ENCODE measurements around the gene PCOLCE2. TPM values are rescaled to one million over a fixed set of nuclear protein-coding genes. Genes with fewer than 3 reads are reported as not detected.

The PCOLCE2 gene, protein sequence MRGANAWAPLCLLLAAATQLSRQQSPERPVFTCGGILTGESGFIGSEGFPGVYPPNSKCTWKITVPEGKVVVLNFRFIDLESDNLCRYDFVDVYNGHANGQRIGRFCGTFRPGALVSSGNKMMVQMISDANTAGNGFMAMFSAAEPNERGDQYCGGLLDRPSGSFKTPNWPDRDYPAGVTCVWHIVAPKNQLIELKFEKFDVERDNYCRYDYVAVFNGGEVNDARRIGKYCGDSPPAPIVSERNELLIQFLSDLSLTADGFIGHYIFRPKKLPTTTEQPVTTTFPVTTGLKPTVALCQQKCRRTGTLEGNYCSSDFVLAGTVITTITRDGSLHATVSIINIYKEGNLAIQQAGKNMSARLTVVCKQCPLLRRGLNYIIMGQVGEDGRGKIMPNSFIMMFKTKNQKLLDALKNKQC
- total RNA-seq: under 1 TPM; 0.52 to 0.53 TPM

DNA sequence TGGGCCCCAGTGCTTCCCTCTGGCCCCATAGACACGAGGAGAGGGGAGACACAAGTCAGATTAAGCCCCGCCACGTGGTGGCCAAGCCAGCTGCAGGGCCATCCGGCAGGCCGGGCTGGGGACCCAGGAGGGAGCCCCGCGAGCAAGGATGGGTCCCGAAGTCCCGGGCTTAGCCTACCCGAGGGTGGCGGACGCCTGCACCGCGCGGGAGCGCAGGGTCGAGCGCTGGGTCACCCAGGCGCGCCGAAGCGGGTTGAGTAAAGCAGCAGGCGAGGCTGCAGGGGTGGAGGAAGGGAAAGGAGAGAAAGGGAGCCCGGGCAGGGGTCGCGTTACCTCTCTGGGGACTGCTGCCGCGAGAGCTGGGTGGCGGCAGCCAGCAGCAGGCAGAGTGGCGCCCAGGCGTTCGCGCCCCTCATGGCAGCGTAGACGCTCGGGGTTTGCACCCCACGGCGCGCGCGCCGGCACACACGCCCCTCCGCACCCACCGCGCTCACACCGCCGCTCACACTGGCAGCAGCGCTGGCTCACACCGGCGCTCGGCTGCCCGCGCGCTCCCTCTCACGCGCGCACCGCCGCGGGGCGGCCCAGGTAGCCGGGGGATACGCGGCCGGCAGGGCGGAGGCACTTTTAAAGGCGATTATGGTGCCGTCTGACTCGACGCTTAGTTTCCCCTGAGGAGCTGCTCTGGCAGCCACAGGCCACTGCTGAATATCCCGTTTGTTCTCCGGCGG is at the start of gene PCOLCE2:
Gene PCOLCE2, minus strand, starts transcription at position 603 of the 731 bp plus-strand sequence. Its CDS starts 187 bp downstream, at position 416.
- POLR2A ChIA-PET: no interaction called here
- CTCF ChIA-PET: no interaction called here

DNA sequence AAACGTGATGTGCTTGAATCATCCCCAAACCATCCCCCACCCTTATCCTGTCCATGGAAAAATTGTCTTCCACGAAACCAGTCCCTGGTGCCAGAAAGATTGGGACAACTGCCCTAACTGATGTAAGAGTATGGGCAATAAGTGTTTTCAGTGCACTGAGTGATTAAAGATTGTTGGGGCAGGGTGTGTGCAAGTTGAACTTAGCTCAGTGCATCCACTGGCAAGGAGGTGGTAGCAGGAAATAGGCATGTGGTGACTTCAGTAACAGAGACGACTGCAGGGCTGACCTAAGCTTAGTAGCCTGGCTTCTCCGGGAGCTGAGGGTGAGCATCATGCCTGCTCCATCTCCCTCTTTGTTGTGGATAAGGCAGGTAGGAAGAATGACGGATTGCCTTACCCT is 47.1 kb upstream of the PCOLCE2 start:
- CTCF ChIA-PET: no interaction called here

DNA sequence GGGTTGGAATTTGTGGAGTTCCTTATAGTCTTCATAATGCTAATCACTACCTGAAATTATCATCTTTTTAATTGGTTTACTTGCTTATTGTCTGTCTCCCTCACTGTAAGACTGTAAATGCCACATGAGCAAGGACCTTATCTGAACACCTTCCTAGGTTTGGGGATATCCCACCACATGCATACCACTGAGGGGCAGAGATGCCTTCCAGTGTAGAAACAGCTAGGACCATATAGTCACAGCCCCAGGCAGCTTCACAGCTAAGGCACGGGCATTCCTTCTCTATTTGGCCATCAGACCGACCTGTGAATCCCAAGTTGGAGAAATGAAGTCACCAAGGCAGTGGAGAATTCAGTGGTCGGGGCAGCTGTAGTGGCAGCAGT is 46.0 kb upstream of the PCOLCE2 start:
- CTCF ChIA-PET: no interaction called here
- POLR2A ChIA-PET: no interaction called here

More for the DNA sequence above, 47.1 kb upstream of the PCOLCE2 start:
- POLR2A ChIA-PET: interaction anchor here (0.6 kb wide), 1 partner anchor 34 kb away, joined by 3 read pairs; no protein-coding TSS in a partner anchor

DNA sequence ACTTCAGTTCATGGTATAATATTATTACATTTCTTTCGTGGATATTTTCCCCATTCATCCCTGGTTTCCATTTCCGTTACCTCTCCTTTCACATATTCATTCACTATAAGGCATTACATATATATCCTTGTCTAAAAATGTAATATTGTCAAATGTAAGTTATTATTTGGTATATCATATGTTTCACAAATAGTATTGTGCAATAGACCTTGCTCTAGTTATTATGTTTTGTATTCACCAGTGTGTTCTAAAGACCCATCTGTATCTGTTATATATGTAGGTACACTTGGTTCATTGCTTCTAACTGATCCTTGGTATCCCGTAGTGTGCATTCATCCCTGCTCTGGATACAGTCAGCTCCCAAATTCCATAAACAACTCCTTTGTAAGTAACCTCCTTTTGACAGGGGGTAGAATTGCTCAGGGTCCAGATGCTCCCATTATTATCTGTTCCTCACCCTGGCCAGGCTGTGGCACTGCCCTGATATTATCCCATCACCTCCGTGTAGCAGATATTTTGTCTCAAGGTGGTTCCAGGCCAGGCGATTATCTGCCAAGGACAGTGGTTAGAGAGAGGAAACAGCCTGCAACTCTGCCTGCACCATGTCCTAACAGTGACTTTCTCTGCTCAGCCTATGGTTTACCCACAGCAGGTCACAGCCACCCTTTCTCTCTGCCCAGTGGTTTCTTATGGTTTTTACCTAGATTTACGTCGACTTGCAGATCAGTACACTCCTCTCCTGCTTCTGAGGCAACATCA is 45.4 kb upstream of the PCOLCE2 start:
- CTCF ChIA-PET: no interaction called here
- POLR2A ChIA-PET: no interaction called here

DNA sequence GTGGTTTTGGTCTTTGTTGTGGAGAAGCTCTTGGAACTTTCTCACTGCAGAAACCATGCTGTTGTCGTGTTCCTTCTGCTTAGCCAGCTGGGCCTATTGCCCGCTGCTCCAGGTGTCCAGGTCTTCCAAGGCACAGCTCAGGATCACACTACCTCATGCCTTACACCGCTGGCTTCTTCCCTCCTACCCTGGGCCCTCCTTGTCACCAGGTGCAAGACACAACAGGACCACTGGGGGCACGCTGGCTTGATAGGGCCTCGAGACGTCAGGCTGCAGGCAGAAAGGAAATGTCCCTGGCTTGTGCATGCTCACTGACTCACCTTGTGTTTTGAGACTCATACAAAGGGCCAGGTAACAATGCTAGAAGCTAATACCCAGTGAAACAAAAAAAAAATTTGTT is 42.3 kb upstream of the PCOLCE2 start:
- POLR2A ChIA-PET: no interaction called here
- CTCF ChIA-PET: interaction anchor here (0.7 to 1.3 kb wide), 2 partner anchors 9 to 57 kb away, joined by 4 read pairs; no protein-coding TSS in a partner anchor

DNA sequence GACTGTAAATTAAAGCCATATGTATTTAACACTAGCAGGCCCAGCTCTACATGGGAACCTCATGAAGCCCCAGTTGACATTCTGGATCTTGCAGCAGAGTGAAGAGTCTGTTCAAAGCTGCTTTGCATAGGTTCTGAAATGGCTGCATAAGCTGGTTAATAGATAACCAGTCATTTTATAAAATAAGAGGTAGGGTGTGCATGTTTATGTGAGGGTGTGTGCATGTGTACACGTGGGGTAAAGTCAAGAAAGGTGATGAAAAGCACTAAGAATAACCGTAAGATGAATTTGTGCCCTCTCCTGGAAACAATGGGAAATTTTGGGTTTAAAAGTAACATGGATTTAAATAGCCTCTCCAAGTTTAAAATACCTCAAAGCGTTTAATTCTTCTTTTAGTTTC is 41.6 kb upstream of the PCOLCE2 start:
- CTCF ChIA-PET: interaction anchor here (1.3 kb wide), 1 partner anchor 9 kb away, joined by 4 read pairs; no protein-coding TSS in a partner anchor
- POLR2A ChIA-PET: no interaction called here

DNA sequence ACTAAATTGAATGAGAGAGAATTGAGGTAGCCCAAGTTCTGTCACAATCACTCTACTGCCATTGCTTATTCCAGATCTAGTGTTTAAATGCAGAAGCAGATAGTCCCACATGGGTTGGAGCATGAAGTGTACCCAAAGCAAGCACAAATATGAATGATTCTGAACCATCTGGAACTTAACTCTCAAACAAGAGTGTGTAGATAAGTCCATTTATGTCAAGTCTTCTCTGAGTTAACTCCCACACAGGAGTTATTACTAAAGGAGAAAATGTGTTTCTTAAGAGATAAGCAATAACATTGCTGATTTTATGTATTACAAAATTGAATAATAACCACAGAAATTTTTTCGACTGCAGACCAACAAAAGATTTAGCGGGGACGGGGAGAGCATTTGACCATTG is 41.0 kb upstream of the PCOLCE2 start:
- CTCF ChIA-PET: no interaction called here
- POLR2A ChIA-PET: no interaction called here

DNA sequence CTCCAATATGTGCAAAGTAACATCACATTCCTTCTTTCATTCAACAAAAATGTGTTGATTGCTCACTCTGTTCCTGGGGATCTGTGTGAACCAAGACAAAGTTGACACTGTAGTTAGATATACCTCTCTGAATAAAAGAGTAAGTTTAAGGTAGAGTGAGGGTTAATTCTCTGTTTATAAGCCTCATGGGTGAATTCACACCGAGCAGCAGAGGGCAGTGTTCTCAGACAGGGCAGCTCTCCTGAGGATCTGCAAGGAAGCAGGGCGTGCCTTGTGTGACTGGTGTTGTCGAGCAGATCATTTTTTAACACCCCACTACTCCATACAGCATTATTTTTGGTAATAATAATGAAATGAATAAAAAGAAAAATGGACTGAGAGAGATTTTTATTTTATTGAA is 40.2 kb upstream of the PCOLCE2 start:
- CTCF ChIA-PET: no interaction called here

DNA sequence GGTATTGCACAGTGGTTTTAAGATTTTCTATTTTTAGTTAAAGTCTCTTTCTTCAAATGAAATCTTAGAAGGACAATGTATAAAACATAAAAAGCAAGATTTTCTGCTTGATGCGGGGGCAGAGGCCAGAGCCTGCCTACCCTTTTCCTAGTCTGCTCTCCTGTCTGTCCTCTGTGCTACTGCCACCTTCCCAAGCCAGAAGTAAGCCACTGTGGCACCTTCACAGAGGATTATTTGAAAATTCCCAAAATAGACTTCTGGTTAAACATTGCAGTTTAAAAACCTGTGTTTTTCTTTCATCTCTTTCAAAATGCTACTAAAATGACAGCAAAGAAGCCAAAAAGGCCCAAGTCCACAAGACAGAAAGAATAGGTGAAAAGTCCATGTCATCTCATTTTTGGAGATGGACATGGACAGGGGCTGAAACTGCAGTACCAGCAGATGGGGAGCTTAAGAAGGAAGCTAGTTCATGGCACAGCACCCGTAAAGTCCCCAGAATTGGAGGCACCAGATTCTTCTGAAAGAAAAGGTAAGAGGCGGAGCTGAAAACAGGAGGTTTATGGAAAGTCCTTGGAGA is 37.6 kb upstream of the PCOLCE2 start:
- POLR2A ChIA-PET: no interaction called here
- CTCF ChIA-PET: no interaction called here

More for the DNA sequence above, 40.2 kb upstream of the PCOLCE2 start:
- POLR2A ChIA-PET: no interaction called here

DNA sequence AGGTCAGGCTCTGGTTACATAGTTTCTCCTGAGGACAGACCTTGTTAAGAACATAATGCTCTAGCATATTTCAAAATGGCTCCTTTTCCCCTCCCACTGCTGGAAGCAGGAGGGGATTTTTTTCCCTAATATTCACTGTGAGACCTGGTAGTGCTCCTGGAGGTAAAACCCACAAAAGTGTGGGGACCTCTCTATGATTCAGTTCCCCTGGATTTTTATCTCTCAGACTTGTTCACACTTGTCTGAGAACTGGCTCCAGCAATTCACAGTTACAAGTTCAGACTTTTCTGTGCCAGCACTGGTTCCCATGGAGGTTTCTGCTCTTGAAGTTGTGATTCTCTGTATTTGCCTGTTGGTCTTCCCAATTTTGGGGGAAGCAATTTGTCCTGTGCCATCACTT is 36.3 kb upstream of the PCOLCE2 start:
- CTCF ChIA-PET: no interaction called here
- POLR2A ChIA-PET: no interaction called here

DNA sequence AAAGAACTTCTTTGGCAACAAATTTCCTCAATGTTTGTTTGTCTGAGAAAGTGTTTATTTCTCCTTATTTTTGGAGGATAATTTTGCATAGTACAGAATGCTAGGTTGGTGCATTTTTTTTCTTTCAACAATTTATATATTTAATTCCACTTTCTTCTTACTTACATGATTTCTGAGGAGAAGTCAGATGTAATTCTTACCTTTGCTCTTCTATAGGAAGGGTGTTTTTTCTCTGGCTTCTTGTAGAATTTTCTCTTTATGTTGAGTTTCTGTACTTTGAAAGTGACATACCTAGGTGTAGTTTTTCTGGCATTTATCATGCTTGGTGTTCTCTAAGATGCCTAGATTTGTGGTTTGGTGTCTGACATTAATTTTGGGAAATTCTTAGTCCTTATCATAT is 34.8 kb upstream of the PCOLCE2 start:
- CTCF ChIA-PET: no interaction called here
- POLR2A ChIA-PET: no interaction called here

DNA sequence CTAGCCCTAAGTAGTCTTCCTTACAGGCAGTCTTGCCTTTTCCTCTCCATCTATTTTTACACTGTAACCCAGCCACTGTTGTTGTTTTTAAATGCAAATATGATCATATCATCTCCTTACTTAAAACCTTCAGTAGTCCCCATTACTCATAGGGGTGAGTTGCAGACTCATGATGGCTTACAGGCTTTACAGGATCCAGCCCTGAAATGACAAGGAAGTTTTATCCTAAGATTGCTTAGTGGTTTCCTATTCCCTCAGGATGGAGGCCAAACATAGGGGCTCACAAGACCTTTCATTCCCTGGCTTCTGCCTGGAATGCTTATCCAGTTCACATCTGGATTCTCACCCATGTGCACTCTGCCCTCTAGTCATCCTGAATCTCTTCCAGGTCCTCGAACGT is 27.7 kb upstream of the PCOLCE2 start:
- CTCF ChIA-PET: no interaction called here

DNA sequence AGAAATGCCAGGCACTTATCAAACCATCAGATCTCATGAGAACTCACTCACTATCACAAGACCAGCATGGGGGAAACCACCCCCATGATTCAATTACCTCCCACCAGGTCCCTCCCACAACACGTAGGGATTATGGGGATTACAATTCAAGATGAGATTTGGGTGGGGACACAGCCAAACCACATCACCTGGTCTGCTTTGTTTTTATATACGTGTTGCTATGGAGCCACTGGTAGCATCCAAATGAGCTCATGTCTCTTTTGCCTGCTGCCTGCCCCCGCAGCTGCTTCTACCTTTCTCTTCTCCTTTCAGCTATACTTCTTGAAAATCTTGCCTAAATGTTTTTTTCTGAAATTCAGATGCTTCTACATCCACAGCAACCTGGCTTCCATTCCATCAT is 26.8 kb upstream of the PCOLCE2 start:
- POLR2A ChIA-PET: no interaction called here
- CTCF ChIA-PET: interaction anchor here (0.5 kb wide), 1 partner anchor 267 kb away, joined by 7 read pairs; no protein-coding TSS in a partner anchor

More for the DNA sequence above, 27.7 kb upstream of the PCOLCE2 start:
- POLR2A ChIA-PET: no interaction called here

DNA sequence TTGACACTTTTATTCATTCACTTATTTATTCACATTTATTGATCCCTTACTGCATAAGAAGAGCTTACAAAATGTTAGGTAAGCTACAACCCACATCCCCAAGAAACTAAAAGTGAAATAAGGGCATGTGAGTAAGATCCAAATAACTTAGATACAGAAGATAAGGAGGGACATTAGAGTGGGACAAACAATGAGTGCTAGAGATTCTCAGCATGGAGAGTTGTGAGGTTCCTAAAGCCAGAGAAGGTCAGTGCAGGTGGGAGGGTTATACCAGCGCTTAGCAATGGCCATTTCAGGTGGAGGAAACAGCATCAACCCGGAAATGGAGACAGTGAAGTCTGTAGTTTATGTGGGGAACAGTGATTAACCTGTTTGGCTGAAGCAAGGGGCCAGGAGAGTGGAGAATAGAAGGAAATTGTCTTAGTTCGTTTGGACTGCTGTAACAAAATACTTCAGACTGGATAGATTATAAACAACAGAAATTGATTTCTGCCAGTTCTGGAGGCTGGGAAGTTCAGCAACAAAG is 25.5 kb upstream of the PCOLCE2 start:
- CTCF ChIA-PET: no interaction called here
- POLR2A ChIA-PET: no interaction called here

DNA sequence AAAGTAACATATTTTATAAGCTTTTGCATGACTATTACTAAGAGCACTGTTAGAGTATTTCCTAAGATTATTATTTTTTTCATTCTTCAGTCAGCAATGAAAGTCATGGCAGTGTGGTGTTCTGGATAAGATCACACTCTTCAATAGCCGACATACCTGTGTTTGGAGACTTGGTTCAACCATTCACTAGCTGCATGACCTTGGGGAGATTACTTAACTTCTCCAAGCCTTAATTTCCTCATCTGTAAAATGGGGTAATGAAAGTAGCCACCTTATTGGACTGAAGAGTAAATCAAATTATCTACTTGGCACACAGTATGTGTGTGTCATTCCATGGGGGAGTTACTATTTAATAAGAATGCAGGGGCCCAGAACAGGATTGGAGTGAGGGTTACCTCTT is 24.5 kb upstream of the PCOLCE2 start:
- ChIA-PET CTCF (no interaction called here), POLR2A (no interaction called here)

DNA sequence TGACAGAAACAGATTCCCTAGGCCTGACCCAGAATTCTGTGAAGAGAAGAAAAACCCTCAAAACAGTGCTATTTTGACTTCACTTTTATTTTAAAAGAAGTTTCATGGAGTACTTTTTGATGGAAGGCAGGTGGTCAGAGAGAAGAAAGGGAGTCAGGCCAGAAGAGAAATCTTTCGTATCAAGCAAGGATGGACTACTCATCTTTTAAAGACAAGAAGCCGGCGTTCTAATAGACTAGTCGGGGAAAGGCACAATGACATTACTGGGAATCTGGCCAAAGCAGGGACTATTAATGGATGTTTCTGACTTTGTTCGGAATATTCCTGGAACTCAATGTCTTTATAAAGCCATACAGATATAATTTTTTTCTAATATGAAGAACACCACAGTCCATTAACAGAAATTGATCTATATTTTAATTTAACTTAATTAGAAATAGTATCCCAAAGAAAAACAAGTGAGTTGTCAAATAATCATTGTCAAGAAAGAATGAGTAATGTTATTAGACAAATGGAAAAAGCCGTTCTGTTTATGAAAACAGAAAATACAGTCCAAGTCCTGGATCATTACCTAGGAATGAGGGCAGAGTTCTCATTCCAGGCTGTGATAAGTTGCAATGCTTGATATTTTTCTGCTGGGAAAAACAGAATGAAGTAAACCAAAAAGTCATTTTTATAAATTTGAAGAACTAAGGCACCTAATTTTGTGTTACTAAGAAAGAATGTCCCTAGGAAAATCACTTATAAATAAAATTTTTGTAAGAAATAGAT is 23.7 kb upstream of the PCOLCE2 start:
- POLR2A ChIA-PET: no interaction called here
- CTCF ChIA-PET: no interaction called here

DNA sequence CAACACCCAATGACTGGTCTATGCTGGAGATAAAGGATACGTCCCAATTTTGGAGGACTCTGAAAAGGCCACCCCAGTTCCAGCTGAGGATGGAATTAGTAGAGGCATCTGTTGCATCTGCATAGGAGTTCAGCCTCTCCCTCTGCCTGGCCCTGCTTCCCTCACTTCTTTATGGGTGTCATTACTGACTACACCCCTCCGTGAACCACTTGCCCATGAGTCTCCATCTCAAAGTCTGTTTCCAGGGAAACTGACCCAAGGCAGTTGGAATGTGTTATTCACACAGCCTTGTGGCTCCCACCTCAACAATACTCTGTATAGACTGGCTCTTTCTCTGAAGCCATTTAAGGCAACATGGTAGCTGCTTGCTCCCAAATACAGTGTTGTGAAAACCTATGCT is 21.4 kb upstream of the PCOLCE2 start:
- ChIA-PET CTCF (no interaction called here), POLR2A (no interaction called here)

DNA sequence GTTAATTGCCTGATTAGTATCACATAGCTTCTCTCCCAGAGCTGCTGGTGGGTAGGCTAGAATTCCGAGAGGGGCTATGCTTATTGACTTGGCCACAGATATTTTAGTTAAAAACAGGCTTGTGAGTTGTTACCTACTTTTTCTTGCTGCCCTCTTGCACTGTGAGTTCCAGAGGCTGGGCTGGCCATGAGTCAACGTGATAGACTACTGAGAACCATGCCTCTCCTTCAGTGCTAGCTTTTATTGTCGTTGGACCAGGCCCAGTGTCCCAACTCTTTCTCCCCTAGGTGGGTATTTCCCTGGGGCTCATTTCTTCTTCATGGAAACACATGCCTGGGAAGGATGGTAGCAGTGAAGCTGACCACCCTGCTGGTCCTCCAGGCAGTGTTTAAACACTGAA is 20.4 kb upstream of the PCOLCE2 start:
- CTCF ChIA-PET: no interaction called here
- POLR2A ChIA-PET: no interaction called here

DNA sequence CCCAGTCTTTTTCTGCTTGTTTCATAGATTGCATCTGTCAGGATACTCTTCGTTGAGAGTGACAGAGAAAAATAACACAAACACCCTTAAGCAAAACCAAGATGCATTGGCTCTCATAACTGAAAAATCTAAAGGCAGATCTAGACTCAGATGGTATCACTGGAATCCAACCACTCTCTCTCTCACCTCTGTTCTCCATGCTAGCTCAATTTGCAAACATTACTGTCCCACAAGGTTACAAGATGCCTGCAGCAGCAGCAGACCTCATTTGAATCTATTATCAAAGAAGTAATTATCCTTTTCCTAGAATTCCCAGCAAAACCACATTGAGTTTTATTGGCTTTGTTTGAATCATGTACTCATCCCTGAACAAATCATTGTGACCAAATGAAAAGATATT is 19.1 kb upstream of the PCOLCE2 start:
- POLR2A ChIA-PET: no interaction called here
- CTCF ChIA-PET: interaction anchor here (0.5 kb wide), 1 partner anchor 547 kb away, joined by 3 read pairs; no protein-coding TSS in a partner anchor

Data from activated CD8-positive, alpha-beta memory T cell treated with anti-CD3 and anti-CD28 coated beads for 36 hours (primary cell).